Measurements from ENCODE around the gene SPATC1L. TPM values are rescaled to one million over a fixed set of nuclear protein-coding genes. Genes with fewer than 3 reads are reported as not detected.

SPATC1L gene
- total and polyA plus RNA-seq, 2 of the 8 experiments (the other 6 are each of a cell fraction or from before 2014, with no cell fraction given): 24.9 to 50.0 TPM

GRCh38 chr21:46202592-46203202 lies 18.4 kb upstream of the SPATC1L start (continued):
- TF ChIP-seq CHD7 (IDR thresholded peaks at IDR 0.05; ENCODE audit: insufficient replicate concordance, low read length) (no peak), RNF2 (IDR thresholded peaks at IDR 0.05; ENCODE audit: borderline replicate concordance, low read depth, low read length, missing control alignments, poor library complexity, severe bottlenecking) (no peak), CTCF (IDR thresholded peaks at IDR 0.05; ENCODE audit: control extremely low read depth in 1 of 3, insufficient read depth in 1 of 3, low read depth in 1 of 3, low read length in 3 of 3) (no peak), CBX8 (IDR thresholded peaks at IDR 0.05; ENCODE audit: borderline replicate concordance, low read depth, low read length) (no peak), TBP (IDR thresholded peaks at IDR 0.05; ENCODE audit: low read depth, low read length) (no peak)
